Measurements from ENCODE around the gene XPO1.
"Not testable (repeated sequence)": the region's sequence is repeated elsewhere in the genome, so short reads cannot be mapped to it uniquely, and the experiment has no call there.

DNA sequence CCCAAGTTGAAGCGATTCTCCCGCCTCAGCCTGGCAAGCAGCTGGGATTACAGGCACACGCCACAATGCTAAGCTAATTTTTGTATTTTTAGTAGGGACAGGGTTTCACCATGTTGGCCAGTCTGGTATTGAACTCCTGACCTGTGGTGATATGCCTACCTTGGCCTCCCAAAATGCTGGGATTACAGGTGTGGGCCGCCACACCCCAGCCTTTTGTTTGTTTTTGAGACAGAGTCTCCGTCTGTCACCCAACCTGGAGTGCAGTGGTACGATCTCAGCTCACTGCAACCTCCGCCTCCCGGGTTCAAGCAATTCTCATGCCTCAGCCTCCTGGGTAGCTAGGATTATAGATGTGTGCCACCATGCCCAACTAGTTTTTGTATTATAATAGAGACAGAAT, 83.2 kb downstream of the XPO1 start:
- not testable (repeated sequence) for TF ChIP-seq CTCF, POLR2A (IDR thresholded peaks at IDR 0.05)
